Colonic mucosa (tissue), 2 donors: Measurements from ENCODE around the gene OPN1MW. TPM values are rescaled to one million over a fixed set of nuclear protein-coding genes. Genes with fewer than 3 reads are reported as not detected.

Experiments used
- total RNA-seq, 2 donors: library from RNA; stranded (reverse); fragmentation: NEBNext Ultra II Directional in 1 of 2; extraction: Animal tissue kit (Norgen Biotek cat#: 25700) in 1 of 2; gene quantifications; one replicate each; pipeline ENCODE4 v1.2.1, GENCODE V29; 2021
- donor health status: DM: no; HTN: no; CAD: no.
- donor health status: DM: no; HTN: no; CAD: no.

Gene OPN1MW
- total RNA-seq, 2 donors from 2014 or later, result not detected

Other genes with a start within 250 kb of the OPN1MW start
- 100 to 1,000 TPM in 1 of 2 donors, 10 to 100 TPM in 1; 55.9 to 115 TPM for gene NAA10, start 247.6 kb upstream of the OPN1MW start, total RNA-seq
- gene RENBP, start 238.0 kb upstream of the OPN1MW start, total RNA-seq, result 1 to 10 TPM; 3.3 to 5.0 TPM
- gene HCFC1, start 210.8 kb upstream of the OPN1MW start, total RNA-seq, result 10 to 100 TPM; 36.6 to 80.5 TPM
- gene TMEM187, start 209.8 kb upstream of the OPN1MW start, total RNA-seq, result 10 to 100 TPM in 1 of 2 donors, 1 to 10 TPM in 1; 8.7 to 19.2 TPM
- gene IRAK1, start 162.7 kb upstream of the OPN1MW start, total RNA-seq, result 100 to 1,000 TPM in 1 of 2 donors, 10 to 100 TPM in 1; 66.7 to 148 TPM
- 10 to 100 TPM; 28.3 to 29.7 TPM for gene MECP2, start 84.9 kb upstream of the OPN1MW start, total RNA-seq
- not detected for gene OPN1LW, start 38.4 kb upstream of the OPN1MW start, total RNA-seq
- gene OPN1MW2, start 37.2 kb downstream of the OPN1MW start, total RNA-seq, result not detected
- gene OPN1MW3, start 75.0 kb downstream of the OPN1MW start, total RNA-seq, result not detected
- gene TEX28, start 112.5 kb downstream of the OPN1MW start, total RNA-seq, result not detected
- gene TKTL1, start 113.2 kb downstream of the OPN1MW start, total RNA-seq, result not detected
- 100 to 1,000 TPM; 124 to 773 TPM for gene FLNA, start 192.0 kb downstream of the OPN1MW start, total RNA-seq
- gene EMD, start 196.7 kb downstream of the OPN1MW start, total RNA-seq, result 10 to 100 TPM; 44.4 to 49.1 TPM
- 1,000 to 10,000 TPM; 1,915 to 2,641 TPM for gene RPL10, start 215.8 kb downstream of the OPN1MW start, total RNA-seq
- 10 to 100 TPM; 19.1 to 29.2 TPM for gene DNASE1L1, start 226.7 kb downstream of the OPN1MW start, total RNA-seq
- gene TAFAZZIN, start 228.9 kb downstream of the OPN1MW start, total RNA-seq, result 10 to 100 TPM; 33.2 to 54.5 TPM
- gene ATP6AP1, start 246.1 kb downstream of the OPN1MW start, total RNA-seq, result 10 to 100 TPM; 86.3 to 96.9 TPM